ENCODE results near the gene RABGAP1L.

Gene RABGAP1L

DNA sequence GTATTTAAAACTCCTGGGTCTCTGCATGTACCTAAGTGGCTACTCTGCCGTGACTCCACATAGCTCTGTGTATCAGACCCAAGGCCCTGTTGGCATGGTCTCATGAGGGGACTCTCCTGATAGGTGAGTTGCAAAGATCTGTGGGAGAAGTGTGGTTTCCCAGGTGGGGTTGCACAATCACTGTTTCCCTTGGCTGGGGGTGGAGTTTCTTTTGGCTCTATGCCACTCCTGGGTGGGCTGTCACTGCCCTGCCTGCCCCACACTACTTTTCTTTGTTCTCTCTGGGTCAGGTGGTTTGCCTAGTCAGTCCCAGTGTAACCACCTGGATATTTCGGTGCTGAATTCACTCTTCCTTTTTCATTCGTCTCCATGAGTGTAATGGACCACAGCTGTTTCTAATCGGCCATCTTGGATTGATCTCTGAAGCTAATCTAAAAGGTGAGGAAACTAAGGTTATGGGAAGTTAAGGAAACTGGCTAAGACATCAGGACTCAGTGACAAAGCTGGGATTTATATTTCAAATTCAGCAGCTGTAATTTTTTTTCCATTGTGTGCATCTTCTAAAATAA lies 743.3 kb downstream of the RABGAP1L start:
- DNase-seq = no peak

DNA sequence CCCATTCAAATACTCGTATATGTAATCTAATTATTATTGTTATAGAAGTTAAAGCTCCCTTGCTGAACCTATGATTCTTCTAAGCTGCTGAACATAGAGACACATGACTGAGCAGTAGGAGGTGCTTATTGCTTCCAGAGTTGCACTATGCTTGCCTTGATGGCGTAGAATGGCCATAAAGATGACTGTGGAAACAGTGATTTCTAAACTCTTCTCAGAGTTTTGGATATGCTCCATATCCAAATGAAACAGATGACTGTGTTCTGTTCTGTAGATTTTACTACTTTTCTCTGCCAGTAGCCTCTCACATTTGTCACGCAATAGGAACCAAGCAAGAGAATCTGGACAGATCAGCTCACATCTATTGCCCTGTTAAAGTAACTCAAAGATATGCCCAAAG lies 752.3 kb downstream of the RABGAP1L start:
- no peak for DNase-seq

DNA sequence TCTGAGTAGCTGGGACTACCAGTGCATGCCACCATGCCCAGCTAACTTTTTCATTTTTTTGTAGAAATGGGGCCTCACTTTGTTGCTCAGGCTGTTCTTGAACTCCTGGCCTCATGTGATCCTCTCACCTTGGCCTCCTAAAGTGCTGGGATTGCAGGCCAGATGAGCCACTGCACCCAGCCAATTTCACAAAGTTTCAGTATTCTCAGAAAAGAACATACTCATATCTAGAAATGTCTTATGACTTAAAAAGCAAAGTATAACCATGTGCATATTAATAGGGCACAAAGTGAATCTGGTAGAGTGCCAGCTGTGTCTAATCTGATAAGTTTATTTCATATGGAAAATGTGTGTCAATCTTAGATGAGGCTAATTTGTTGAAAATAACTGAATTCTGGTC lies 752.9 kb downstream of the RABGAP1L start:
- peak; percentile 54 for DNase-seq

DNA sequence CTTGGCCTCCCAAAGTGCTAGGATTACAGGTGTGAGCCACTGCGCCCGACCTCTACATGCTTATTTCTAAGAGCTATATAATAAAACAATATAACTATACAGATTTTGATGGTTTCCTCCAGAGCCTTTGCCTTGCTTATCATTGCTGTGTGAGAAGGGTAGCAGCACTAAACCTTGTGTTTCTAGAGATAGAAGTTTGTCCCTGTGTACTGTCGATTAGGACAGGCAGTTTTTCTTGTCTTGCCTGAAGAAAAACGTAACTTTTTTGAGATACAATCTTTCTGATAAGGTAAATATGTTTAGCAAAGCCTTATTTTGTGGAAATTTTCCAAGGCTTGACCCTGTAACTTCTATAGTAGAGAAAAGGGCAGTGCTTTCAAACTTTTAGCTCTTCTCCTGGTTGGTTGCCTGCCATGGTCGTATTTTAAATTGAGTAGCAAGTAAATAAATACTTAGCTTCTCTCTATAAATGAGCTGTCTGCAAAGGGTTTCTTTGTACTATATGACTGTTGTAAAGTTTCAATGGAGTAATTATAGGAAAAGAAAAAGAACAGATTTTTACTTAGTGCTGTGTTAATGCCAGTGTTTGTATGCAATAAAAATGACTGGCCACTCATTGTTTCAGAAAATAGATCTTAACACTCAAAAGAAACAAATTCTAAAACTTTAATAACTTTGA lies 754.0 kb downstream of the RABGAP1L start:
- DNase-seq = no peak

DNA sequence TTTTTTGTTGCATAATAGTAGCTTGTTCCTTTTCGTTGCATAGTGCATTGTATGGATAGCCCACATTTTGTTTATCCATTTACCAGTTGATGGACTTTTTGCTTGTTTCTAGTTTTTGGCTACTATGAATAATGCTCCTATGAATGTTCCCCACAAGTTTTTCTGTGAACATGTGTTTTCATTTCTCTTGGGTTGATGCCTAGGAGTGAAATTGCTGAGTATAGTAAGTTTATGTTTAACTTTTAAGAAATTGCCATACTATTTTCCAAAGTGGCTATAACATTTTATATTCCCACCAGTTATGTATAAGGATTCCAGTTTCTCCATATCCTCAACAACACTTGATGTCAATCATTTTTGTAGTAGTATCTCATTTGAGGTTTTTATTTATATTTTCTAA lies 755.7 kb downstream of the RABGAP1L start:
- no peak for DNase-seq

DNA sequence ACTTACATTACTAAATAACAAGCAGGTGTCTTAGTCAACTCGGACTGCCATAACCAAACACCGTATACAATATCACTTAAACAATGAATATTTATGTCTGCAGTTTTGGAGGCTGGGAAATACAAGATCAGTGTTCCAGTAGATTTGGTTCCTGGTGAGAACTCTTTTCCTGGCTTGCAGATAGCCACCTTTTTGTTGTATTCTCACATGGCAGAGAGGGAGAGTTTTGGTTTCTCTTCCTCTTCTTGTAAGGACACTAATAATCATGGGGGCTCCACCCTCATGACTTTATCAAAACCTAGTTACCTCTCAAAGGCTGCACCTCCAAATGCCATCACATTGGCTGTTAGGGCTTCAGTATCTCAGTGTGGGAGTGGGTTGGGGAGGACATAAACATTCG lies 757.5 kb downstream of the RABGAP1L start:
- DNase-seq = no peak

DNA sequence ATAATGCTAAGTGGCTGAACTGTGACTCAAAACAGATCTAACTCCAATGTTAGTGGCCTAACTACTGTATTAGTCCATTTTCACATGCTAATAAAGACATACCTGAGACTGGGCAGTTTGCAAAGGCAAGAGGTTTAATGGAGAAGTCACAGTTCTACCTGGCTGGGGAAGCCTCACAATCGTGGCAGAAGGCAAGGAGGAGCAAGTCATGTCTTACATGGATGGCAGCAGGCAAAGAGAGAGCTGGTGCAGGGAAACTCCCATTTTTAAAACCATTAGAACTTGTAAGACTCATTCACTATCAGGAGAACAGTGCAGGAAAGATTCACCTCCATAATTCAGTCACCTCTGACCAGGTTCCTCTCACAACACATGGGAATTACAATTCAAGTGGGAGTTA lies 760.8 kb downstream of the RABGAP1L start:
- no peak for DNase-seq

DNA sequence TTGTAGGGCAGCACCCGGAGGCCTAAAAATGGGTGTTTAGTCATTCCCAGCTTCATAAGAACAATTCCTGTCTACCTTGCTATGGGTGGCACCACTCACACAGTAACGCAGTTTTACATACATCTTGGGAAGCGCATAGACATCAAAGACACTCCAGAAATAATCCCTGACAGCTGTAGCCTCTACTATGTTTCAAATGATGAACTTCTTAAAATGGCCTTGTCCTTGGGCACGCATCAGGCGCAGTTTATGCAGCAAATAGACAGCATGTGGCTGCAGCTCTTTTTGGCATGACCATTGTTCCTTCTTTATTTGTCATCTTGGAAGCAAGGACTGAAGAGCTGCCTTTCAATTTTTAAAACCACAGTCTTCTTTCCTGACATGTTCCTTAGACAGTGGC lies 762.8 kb downstream of the RABGAP1L start:
- no peak for DNase-seq

DNA sequence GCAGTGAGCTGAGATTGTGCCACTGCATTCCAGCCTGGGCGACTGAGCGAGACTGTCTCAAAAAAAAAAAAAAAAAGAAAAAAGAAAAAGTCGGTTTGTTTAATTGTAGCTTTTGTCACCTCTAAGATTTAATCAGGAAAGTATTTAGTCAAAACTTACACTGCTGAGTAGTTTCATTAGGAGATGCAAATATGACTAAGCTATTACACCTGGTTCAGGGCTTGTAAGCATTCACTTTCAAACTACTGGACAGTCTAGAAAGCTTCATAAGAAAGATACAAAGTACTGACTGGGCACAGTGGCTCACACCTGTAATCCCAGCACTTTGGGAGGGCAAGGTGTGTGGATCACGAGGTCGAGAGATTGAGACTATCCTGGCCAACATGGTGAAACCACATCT lies 764.5 kb downstream of the RABGAP1L start:
- no peak for DNase-seq

DNA sequence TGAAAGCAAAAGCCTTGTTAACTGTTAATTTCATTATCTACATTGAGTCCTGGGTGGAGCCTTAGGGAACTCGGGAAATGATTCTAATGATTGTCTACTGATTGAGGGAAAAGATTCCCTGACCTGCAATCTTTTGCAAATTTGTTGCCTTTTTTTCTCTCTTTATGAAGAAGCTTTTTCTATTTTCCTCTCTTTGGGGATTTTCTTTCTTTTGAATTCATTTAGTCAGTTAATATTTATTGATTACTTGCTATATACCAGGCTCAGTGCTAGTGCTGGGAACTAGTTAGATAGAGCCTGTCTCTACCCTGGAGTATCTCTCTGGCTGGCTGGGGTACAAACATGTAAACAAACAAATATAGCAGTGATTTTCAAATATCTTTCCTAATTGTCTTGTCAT lies 769.2 kb downstream of the RABGAP1L start:
- DNase-seq = no peak

DNA sequence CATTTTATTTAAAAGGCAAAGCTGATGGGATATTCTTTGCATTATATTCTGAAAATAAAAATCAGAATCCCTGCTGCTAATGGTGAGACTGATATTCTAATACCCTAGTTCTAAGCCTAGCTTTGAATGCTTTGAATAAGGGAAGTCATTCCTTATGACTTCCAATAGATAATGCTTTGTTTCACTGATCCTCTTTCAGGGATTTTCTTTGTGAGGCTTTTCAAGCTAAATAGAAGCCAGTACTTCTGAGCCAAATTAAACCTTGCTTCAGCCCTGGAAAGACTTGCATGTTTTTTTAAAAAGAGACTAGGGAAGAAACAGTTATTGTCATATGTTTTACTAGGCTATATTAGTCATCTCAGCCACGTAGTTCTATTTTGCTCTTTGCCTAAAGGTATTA lies 771.9 kb downstream of the RABGAP1L start:
- no peak for DNase-seq

DNA sequence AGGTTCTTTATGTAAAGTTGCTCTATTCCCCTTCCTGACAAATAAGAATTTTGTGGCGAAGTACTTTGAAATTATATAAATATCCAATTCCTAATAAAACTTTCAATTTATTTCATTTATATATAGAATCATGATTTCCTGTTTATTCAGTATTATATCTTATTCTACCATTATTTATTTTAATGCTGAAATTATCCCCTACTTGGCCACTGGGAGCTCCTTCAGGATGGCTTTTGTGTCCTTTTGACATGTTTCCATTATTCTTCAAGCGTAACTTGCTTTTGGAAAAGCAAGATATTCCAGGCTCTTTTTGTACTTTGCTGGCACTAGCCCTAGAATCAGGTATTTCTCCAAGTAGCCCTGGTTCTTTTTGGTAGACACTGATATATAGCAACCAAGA lies 773.3 kb downstream of the RABGAP1L start:
- no peak for DNase-seq

DNA sequence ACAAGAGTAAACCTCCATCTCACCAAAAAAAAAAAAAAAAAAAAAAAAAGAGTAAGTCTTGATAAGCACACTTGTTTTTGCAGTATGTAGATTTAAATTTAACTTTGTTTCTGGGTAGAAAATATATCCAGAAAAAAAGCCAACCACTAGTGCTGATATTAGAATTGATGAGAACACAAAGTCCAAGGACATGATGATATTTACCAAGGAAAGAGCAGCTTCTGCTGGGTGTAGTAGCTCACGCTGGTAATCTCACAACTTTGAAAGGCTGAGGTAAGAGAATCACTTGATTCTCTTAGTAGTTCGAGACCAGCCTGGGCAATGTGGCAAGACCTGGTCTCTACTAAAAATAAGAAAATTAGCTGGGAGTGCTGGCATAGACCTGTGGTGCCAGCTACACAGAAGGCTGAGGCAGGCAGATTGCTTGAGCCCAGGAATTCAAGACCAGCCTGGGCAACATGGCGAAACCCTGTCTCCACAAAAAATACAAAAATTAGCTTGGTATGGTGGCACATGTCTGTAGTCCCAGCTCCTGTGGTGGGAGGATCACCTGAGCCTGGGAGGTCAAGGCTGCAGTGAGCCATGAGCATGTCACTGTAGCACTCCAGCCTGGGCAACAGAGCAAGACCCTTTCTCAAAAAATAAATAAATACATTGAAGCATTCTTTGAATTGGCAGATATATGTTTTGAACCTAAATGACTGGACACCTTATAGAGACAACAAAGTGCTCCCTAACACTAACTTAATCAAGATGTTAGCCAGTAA lies 776.8 kb downstream of the RABGAP1L start:
- DNase-seq = no peak

DNA sequence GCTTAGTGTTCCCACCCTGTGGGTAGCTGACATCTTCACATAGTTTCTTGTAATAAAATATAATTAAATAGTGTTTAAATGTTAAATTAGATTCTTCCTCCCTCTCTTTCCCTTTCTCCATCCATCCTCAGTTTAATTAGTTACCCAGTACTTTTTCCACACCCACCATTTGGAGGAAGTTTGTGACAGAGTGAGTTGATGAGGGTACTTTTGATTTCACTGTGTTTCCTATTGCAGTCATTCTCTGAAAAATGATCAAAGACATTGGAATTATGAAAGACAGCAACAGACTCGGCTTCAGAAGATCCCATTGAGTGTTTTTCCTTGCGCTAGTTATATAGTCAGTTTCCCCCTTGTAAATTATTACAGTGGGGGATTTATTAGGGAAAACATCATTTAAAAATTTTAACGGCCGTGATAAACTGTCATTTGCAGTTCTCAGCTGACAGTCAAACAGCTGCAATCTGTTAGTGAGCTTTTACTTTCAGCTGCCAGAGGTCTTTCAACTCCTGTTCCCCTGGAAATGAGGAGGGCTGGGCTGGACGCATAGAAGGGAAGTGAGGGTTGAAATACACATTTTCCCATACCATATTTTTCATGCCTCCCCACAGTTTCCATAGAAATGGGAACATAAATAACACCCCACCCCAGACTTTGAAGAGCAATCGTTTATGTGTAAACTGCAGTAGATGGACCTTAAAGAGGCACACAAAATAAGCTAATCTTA lies 779.1 kb downstream of the RABGAP1L start:
- no peak for DNase-seq

DNA sequence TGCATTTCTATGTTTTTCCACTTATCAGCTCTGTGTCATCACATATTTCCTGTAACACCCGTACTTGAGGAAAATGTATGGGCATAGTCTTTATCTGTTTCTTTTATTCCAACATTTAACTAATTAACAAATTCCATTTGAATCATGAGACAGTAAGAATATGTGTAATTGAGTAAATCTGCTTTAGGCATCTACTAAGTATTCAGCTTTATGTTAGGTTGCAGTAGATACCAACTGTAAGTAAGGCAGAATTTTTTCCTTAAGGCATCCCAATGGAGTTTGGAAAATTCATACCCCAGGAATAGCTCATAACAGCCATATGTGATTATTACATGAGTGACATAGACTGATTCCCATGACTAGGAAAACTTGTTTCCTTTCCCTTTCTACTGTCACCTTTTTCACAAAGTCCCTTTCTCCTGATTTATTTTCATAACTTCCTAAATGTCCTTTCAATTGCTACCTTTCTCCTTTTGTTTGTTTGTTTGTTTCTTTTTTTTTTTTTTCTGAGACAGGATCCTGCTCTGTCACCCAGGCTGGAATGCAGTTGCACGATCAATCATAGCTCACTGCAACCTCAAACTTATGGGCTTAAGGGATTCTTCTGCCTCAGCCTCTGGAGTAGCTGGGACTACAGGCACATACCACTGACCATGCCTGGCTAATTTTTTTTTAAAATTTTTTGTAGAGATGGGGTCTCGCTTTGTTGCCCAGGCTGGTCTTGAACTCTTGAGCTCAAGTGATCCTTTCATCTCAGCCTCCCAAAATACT lies 780.6 kb downstream of the RABGAP1L start:
- no peak for DNase-seq

DNA sequence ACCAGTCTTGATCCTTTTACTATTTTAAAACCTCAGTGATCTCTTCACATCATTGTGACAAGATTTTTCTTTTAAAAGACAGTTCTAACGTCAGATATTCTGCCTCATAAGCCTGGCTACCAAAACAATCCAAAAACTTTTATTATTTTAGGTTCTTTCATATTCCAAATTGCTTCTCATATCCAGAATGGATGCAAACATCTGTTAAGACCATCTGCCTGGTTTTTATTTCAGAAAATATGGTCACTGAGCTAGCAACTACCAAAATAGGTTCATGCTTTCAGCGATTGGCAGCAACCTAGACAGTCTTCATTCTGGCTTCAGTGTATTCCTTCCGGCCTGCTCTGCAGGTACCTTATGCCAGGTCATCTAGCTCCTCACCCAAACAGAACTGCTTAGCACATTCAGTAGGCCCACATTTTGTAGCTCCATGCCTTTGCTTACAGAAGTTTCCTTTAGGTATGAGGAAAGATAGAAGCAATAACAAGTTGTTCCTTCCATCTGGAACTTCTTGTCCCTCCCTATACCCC lies 781.4 kb downstream of the RABGAP1L start:
- DNase-seq = no peak

DNA sequence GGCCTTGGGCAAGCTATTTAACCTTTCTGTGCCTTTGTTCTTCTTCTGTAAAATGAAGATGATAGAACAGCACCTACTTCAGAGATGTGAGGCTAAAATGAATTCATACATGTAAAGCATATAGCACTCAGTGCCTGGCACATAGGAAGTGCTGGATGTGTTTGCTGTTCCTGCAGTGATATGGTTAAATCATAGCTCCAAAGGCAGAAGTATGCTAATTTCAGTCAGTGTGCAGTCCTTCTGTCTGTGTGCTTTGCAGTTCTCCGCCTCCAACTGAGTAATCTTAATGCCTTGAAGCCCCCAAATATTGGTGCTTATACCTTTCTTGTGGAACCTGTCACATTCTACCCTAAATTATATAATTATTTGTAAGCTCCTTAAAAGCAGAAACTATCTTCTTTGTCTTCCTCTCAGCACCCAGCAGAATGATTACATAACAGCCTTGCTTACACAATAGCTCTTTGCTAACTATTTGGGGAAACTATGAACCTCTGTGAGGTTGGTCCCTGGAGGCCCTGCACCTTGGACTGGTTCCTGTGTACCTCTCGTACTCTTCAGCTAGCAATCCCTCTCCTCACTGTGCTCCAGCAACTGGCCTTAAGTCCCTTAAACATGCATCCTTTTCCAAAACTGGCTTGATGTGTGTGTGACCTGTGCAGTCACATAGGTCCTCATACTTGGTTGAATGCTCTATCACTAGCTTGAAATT lies 783.4 kb downstream of the RABGAP1L start:
- no peak for DNase-seq

DNA sequence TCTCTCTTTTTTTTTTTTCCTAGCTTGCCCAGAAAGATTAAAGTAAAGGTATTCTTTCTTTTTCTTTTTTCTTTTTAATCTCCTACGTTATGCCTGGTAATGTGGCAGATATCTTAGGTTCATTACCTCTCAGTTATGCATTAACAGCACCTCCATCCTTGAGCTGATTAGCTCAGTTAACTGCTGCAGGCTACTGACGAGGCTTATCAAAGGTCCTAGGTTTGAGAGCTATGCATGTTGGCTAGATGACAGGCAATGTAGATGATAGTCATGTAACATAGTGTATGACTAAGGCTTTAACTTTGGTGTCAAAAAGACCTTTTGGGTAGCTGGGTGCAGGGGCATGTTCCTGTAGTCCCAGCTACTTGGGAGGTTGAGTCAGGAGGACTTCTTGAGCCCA lies 786.7 kb downstream of the RABGAP1L start:
- no peak for DNase-seq

DNA sequence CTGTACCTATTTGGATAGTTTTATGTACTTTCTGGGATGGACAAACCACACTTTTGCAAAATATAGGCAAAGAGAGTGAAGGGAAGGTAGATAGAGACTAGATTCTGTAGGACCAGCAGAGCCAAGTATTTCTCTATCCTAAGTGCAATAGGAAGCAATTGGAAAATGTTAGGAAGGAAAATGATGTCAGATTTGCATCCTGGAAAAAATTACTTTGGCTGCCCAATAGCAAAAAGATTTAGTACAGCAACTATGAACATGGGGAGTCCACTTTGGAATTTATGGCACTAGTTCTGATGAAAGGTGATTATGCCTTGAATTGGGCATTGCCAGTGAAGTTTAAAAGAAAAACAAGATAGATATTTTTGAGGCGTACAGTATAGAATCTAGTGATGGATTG lies 789.7 kb downstream of the RABGAP1L start:
- DNase-seq = no peak

DNA sequence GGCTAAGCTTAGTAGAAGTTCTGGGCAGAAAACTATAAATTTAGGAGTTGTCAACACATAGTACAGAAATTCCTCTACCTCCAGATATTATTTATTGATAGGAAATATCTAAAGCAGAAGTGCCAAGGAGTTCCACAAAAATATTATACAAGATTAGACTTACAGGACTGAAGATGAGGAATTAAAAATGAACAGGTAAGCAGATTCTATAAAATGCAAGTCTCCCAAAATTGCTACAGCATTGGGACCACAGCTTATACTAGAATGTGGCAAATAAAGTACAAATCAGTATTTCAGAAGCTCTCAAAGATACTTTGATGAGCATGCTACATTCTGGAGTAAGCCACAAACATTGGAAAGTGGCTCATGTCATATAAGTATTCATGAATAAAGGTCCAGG lies 790.3 kb downstream of the RABGAP1L start:
- DNase-seq = no peak

DNA sequence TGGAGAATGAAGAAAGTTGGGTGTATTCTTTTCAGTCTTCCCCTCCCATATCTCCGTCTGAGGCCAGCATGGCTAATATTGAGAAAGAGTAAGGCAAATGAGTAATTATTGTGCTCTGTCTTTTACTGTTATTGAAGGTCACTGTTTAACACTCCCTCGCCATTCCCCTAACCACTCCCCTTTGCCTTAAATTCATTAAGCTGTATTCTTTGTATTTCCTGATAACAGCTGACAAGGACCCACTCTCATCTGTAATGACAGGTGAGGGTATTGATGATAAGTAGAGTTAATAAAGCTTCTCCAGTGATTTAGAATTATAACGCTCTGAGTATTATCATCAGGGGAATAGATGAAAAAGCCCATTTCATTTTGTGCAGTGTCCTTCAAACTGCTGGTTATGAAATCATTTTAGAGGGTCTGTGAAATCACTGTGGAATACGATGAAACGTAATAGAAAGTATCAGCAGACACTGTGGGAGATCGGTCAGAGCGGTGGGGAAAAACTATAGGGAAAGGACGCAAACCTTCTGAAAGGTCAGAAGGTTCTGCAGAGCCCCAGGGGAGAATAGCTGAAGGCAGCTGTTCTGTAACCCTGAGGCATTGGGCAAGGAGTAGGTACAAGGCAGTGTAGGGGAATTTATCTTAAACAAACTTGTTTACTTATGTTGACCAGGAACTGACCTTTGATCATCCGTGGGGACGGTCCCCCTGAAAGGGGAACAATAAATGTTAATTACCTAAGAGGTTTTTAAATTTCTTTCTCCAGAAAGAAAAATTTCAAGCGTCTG lies 794.2 kb downstream of the RABGAP1L start:
- DNase-seq = no peak

All from activated CD8-positive, alpha-beta memory T cell treated with anti-CD3 and anti-CD28 coated beads, Interleukin-2, amount 50 U/mL, for 48 hours (primary cell).